K562 (cell line): ENCODE data around the gene LRRFIP2. TPM values are rescaled to one million over a fixed set of nuclear protein-coding genes. Genes with fewer than 3 reads are reported as not detected.

Experiments
- ATAC-seq: fragments of 200-7000 bp; cut with Tn5 transposase; 3 replicates; pipeline ENCODE4 v1.9.1; 2020; ENCODE audit warnings: moderate library complexity
- BruUV-seq: library from RNA; stranded (reverse); fragments of 400-500 nt; replicated peaks from 2 replicates; lab custom pipeline; 2021; lab: Mats Ljungman, UMichigan
- CTCF ChIA-PET: fragments of 300-600 bp; formaldehyde crosslinking; extraction: SDS; loops from one replicate; lab custom pipeline; 2021; ENCODE audit warnings: low intra/inter-chr PET ratio; lab: Yijun Ruan, JAX
- POLR2A ChIA-PET: fragments of 300-600, 350-650 bp; sonication (Branson Sonifier 250); formaldehyde crosslinking; extraction: SDS; loops from one replicate; lab custom pipeline; 2021; ENCODE audit warnings: antibody characterized with exemption, inconsistent platforms; lab: Yijun Ruan, JAX
- DNase-seq, 4 experiments: peaks; one replicate each; pipeline versions ENCODE4 v3.0.0 to v3.0.0-alpha.2; 2011 to 2018; ENCODE audit warnings: low spot score in 3 of 4, mixed read lengths in 3 of 4; ENCODE audit errors: extremely low read depth in 1 of 4
- FAIRE-seq: peaks from 2 replicates; lab custom pipeline; 2011; peaks lifted over from hg19 to GRCh38; lab: Jason Lieb, UNC
- H2AFZ ChIP-seq: 2 replicates; pipeline ENCODE4 v1.6.0; 2011; ENCODE audit warnings: low read depth, low read length, control low read depth, inconsistent platforms
- H3K27ac ChIP-seq: fragments of 200-600 bp; 3 replicates; pipeline ENCODE4 v1.8.0; 2011; ENCODE audit warnings: low read depth, mild to moderate bottlenecking, control low read depth, inconsistent platforms, low read length, moderate library complexity, mixed read lengths; ENCODE audit errors: extremely low read depth
- H3K27me3 ChIP-seq, 2 experiments: fragments of 300-600 bp in 1 of 2; 2 replicates in 1 of 2; 3 replicates in 1 of 2; pipeline versions ENCODE4 v1.6.0 to v1.8.0; 2011; ENCODE audit warnings: inconsistent platforms in 2 of 2, low read length in 2 of 2, mild to moderate bottlenecking in 1 of 2, mixed read lengths in 1 of 2, moderate library complexity in 1 of 2; ENCODE audit not compliant: control insufficient read depth in 2 of 2, insufficient read depth in 2 of 2
- H3K36me3 ChIP-seq: fragments of 300-600 bp; 3 replicates; pipeline ENCODE4 v1.8.0; 2011; ENCODE audit warnings: mild to moderate bottlenecking, low read length, inconsistent platforms; ENCODE audit not compliant: control insufficient read depth, insufficient read depth
- H3K4me1 ChIP-seq, 2 experiments: fragments of 200-600 bp in 1 of 2; replicated peaks in 1 of 2; 2 replicates in 1 of 2; 3 replicates in 1 of 2; pipeline versions ENCODE4 v1.5.1 to v1.8.0; 2011; ENCODE audit warnings: inconsistent platforms in 2 of 2, low read length in 2 of 2, mild to moderate bottlenecking in 1 of 2, mixed read lengths in 1 of 2, moderate library complexity in 1 of 2; ENCODE audit not compliant: control insufficient read depth in 2 of 2, insufficient read depth in 2 of 2
- H3K4me2 ChIP-seq: 2 replicates; pipeline ENCODE4 v1.6.1; 2011; ENCODE audit warnings: low read length, control low read depth, inconsistent platforms, mixed read lengths; ENCODE audit not compliant: insufficient read depth
- H3K4me3 ChIP-seq: fragments of 200-600 bp; sonication (generic), shearing (Covaris generic); 2 replicates; pipeline ENCODE4 v1.5.1; 2016; ENCODE audit warnings: control low read depth, inconsistent platforms
- H3K79me2 ChIP-seq: fragments of 200-600 bp; 3 replicates; pipeline ENCODE4 v1.8.0; 2011; ENCODE audit warnings: low read length, inconsistent platforms; ENCODE audit not compliant: control insufficient read depth, insufficient read depth
- H3K9ac ChIP-seq, 2 experiments: 2 replicates each; pipeline versions ENCODE4 v1.6.0 to v1.6.1; 2011; ENCODE audit warnings: low read depth in 2 of 2, low read length in 2 of 2, control low read depth in 1 of 2, inconsistent platforms in 1 of 2, mild to moderate bottlenecking in 1 of 2, mixed read lengths in 1 of 2; ENCODE audit not compliant: insufficient read depth in 1 of 2
- H3K9me1 ChIP-seq: one replicate; pipeline ENCODE4 v1.6.0; 2011; ENCODE audit warnings: inconsistent platforms, mild to moderate bottlenecking, low read length, moderate library complexity; ENCODE audit not compliant: control insufficient read depth, insufficient read depth
- H3K9me3 ChIP-seq: replicated peaks from 2 replicates; pipeline ENCODE4 v1.5.1; 2011; ENCODE audit warnings: low read depth, low read length, inconsistent platforms; ENCODE audit not compliant: control insufficient read depth, insufficient read depth
- H4K20me1 ChIP-seq: replicated peaks from 2 replicates; pipeline ENCODE4 v1.6.1; 2011; ENCODE audit warnings: low read length, inconsistent platforms, mixed read lengths; ENCODE audit not compliant: control insufficient read depth, insufficient read depth
- CBX8 ChIP-seq: fragments of 200-600 bp; sonication (generic); IDR thresholded peaks from 2 replicates; pipeline ENCODE4 v1.6.1; 2012; ENCODE audit warnings: borderline replicate concordance, mixed run types, low read depth, mild to moderate bottlenecking, moderate library complexity, mixed read lengths, low read length, control low read depth, inconsistent platforms; ENCODE audit not compliant: poor library complexity, severe bottlenecking; ENCODE audit errors: extremely low read depth
- CEBPB ChIP-seq: fragments of 450-650 bp; IDR thresholded peaks from 2 replicates; pipeline ENCODE4 v1.6.1; 2016; ENCODE audit warnings: missing genetic modification characterization, missing compliant biosample characterization
- HEY1 ChIP-seq: fragments of 250-450 bp; sonication (Bioruptor Pico); IDR thresholded peaks from 2 replicates; pipeline ENCODE4 v1.5.0; 2020; ENCODE audit warnings: mild to moderate bottlenecking, moderate library complexity, borderline replicate concordance
- MEF2A ChIP-seq: IDR thresholded peaks from 2 replicates; pipeline ENCODE4 v1.6.1; 2011; ENCODE audit warnings: low read depth, mild to moderate bottlenecking, low read length, moderate library complexity; ENCODE audit not compliant: control insufficient read depth
- NCOA1 ChIP-seq: fragments of 450-650 bp; IDR thresholded peaks from 2 replicates; pipeline ENCODE4 v1.6.1; 2016; ENCODE audit warnings: low read depth
- NR2C2 ChIP-seq, 2 experiments: fragments of 200-800 bp in 1 of 2; sonication (Bioruptor generic) in 1 of 2; sonication (generic) in 1 of 2; formaldehyde crosslinking in 1 of 2; IDR thresholded peaks; 2 replicates each; pipeline versions ENCODE4 v1.6.1 to v1.8.0; 2016 to 2022; ENCODE audit warnings: mild to moderate bottlenecking in 1 of 2, missing compliant biosample characterization in 1 of 2, missing genetic modification characterization in 1 of 2, missing genetic modification reagents in 1 of 2
- TAL1 ChIP-seq: fragments of 450-650 bp; IDR thresholded peaks from 2 replicates; pipeline ENCODE4 v1.6.1; 2016; ENCODE audit warnings: mild to moderate bottlenecking
- ZNF121 ChIP-seq: sonication (generic); formaldehyde crosslinking; conservative IDR thresholded peaks from 2 replicates; pipeline ENCODE4 v1.8.0; 2022; ENCODE audit warnings: missing genetic modification reagents
- ZNF165 ChIP-seq: fragments of 250-450 bp; sonication (Bioruptor Pico); IDR thresholded peaks from 2 replicates; pipeline ENCODE4 v1.4.0; 2020; ENCODE audit warnings: borderline replicate concordance
- WGBS: fragments of 100-300 bp; shearing (Covaris generic); methylation state at CpG from one replicate; pipeline ENCODE4 v1.1.6; 2016; ENCODE audit warnings: low coverage, mixed read lengths; ENCODE audit not compliant: insufficient coverage; ENCODE audit errors: missing lambda C conversion rate; 5-methylcytosine and 5-hydroxymethylcytosine counted together
- in situ Hi-C: fragments of 300-500 bp; cut with MboI; formaldehyde crosslinking; loops from 4 replicates; pipeline ENCODE4 v1.15.0; 2018; ENCODE audit warnings: inconsistent platforms, mixed read lengths
- intact Hi-C: fragments of 100-400 bp; cut with micrococcal nuclease; formaldehyde crosslinking; loops from 2 replicates; pipeline ENCODE4 v1.14.2; 2022
- polyA plus RNA-seq, 8 experiments: library from polyadenylated mRNA; depleted of rRNA in 4 of 8; stranded (reverse) in 5 of 8; unstranded in 3 of 8; fragments of >200 nt; fragmentation: Nextera tagmentation in 2 of 8; fragmentation: Illumina TruSeq in 1 of 8; extraction: Ambion mirVana in 2 of 8; extraction: Trizol in 1 of 8; gene quantifications; 2 replicates each; pipeline versions ENCODE4 v1.2.1 to v1.2.3, GENCODE V29; 2011 to 2014; ENCODE audit warnings: inconsistent platforms in 1 of 8, missing spikeins in 1 of 8
- total RNA-seq, 7 experiments: library from RNA; depleted of rRNA in 6 of 7; stranded (reverse); fragments of >200 nt in 6 of 7; fragmentation: Illumina TruSeq in 2 of 7; extraction: Trizol in 2 of 7; gene quantifications; 2 replicates each; pipeline versions ENCODE4 v1.2.1 to v1.2.3, GENCODE V29; 2011 to 2021; ENCODE audit warnings: low replicate concordance in 1 of 7
- TF ChIP-seq, protein P1 (sequence below), 2 experiments: fragments of 200-800 bp in 1 of 2; sonication (Bioruptor generic) in 1 of 2; sonication (generic) in 1 of 2; formaldehyde crosslinking in 1 of 2; IDR thresholded peaks in 1 of 2; conservative IDR thresholded peaks in 1 of 2; 2 replicates each; pipeline versions ENCODE4 v1.5.0 to v1.6.1; 2016 to 2020; ENCODE audit warnings: missing compliant biosample characterization in 1 of 2, missing genetic modification characterization in 1 of 2, missing genetic modification reagents in 1 of 2
- TF ChIP-seq, protein P2 (sequence below): fragments of 250-450 bp; sonication (Bioruptor Pico); IDR thresholded peaks from 2 replicates; pipeline ENCODE4 v1.8.0; 2021; ENCODE audit warnings: moderate library complexity, mild to moderate bottlenecking, inconsistent platforms

The LRRFIP2 gene
- total and polyA plus RNA-seq, 9 of the 15 experiments (the other 6 are each of a cell fraction or from before 2014, with no cell fraction given), result 9.9 to 53.9 (median 42.7) TPM

GRCh38 chr3:37189109-37189508, 14.7 kb upstream of the LRRFIP2 start:
- in situ Hi-C loops, result no loop called here
- intact Hi-C loops, result no loop called here
- Histone ChIP-seq H3K9me3 (no peaks in the 10 kb centered on the region), H3K27ac (no peak overlapping the region), H3K4me1 (peaks cover 0 to 5% of the 10 kb centered on the region in 2 experiments; a peak in 2 of 5 replicates), H2AFZ (no peak overlapping the region), H3K9me1 (no peaks in the 10 kb centered on the region), H3K4me3 (no peak overlapping the region)
- WGBS, result 31% methylated on average over 4 of the region's 4 CpGs
- ATAC-seq, result no peak
- POLR2A ChIA-PET, result no interaction called here
- no TSS peak for BruUV-seq
- FAIRE-seq, result no peak
- TF ChIP-seq NR2C2 (CRISPR knock-in tag; IDR thresholded peaks at IDR 0.05), result no peak
- TF ChIP-seq NR2C2 (tag; IDR thresholded peaks at IDR 0.05), result no peak
- TF ChIP-seq, protein P1, sequence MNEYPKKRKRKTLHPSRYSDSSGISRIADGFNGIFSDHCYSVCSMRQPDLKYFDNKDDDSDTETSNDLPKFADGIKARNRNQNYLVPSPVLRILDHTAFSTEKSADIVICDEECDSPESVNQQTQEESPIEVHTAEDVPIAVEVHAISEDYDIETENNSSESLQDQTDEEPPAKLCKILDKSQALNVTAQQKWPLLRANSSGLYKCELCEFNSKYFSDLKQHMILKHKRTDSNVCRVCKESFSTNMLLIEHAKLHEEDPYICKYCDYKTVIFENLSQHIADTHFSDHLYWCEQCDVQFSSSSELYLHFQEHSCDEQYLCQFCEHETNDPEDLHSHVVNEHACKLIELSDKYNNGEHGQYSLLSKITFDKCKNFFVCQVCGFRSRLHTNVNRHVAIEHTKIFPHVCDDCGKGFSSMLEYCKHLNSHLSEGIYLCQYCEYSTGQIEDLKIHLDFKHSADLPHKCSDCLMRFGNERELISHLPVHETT (CRISPR knock-in tag; conservative IDR thresholded peaks at IDR 0.05 in 1 of 2, IDR thresholded peaks at IDR 0.05 in 1 of 2), result no peak
- TF ChIP-seq, protein P2, sequence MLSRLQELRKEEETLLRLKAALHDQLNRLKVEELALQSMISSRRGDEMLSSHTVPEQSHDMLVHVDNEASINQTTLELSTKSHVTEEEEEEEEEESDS (CRISPR knock-in tag), result no peak
- TF ChIP-seq ZNF165 (CRISPR knock-in tag), result no peak
- no peak for TF ChIP-seq CBX8
- no peak for TF ChIP-seq TAL1
- no peak for TF ChIP-seq MEF2A
- no peak for TF ChIP-seq HEY1
- no peak for TF ChIP-seq ZNF121 (CRISPR knock-in tag)
- no peak for TF ChIP-seq CEBPB (tag)
- no peak for TF ChIP-seq NCOA1
- TF ChIP-seq, all 486 proteins: peak for 0
- Histone ChIP-seq H3K27me3 (no peaks in the 10 kb centered on the region; a peak in 1 of 5 replicates), H3K9ac (no peak overlapping the region), H4K20me1 (no peaks in the 10 kb centered on the region), H3K36me3 (no peaks in the 10 kb centered on the region), H3K4me2 (no peak overlapping the region), H3K79me2 (no peaks in the 10 kb centered on the region)
- CTCF ChIA-PET, result no interaction called here
- DNase-seq, result no peak
